PC-3 (cell line): ENCODE measurements around the gene PRSS36. TPM values are rescaled to one million over a fixed set of nuclear protein-coding genes. Genes with fewer than 3 reads are reported as not detected.

Source experiments
- ATAC-seq: fragments of 200-7000 bp; cut with Tn5 transposase; 2 replicates; pipeline ENCODE4 v1.9.1; 2020; ENCODE audit warnings: mild to moderate bottlenecking, moderate library complexity
- BruUV-seq: library from RNA; stranded (reverse); fragments of 400-500 nt; replicated peaks from 2 replicates; lab custom pipeline; 2021; lab: Mats Ljungman, UMichigan
- CTCF ChIA-PET: fragments of 300-600 bp; sonication (Branson Sonifier 250); formaldehyde crosslinking; loops from one replicate; lab custom pipeline; 2022; ENCODE audit warnings: antibody characterized with exemption; lab: Charles Lee
- POLR2A ChIA-PET: fragments of 300-600 bp; sonication (Branson Sonifier 250); formaldehyde crosslinking; loops from one replicate; lab custom pipeline; 2022; ENCODE audit warnings: antibody characterized with exemption; ENCODE audit not compliant: unreplicated experiment; lab: Charles Lee
- DNase-seq: peaks from one replicate; pipeline ENCODE4 v3.0.0-alpha.2; 2015
- H2AFZ ChIP-seq: fragments of 300-600 bp; sonication (generic); 2 replicates; pipeline ENCODE4 v1.6.0; 2016; ENCODE audit warnings: antibody characterized with exemption, low read length
- H3F3A ChIP-seq: fragments of 300-600 bp; sonication (generic); one replicate; pipeline ENCODE4 v1.6.0; 2017; ENCODE audit warnings: antibody characterized with exemption, low read length, control low read depth, mild to moderate bottlenecking; ENCODE audit not compliant: unreplicated experiment
- H3K27ac ChIP-seq: fragments of 300-600 bp; sonication (generic); 2 replicates; pipeline ENCODE4 v1.5.1; 2016; ENCODE audit warnings: mild to moderate bottlenecking, low read length
- H3K27me3 ChIP-seq: fragments of 300-600 bp; sonication (generic); 2 replicates; pipeline ENCODE4 v1.6.1; 2016; ENCODE audit warnings: low read length, mixed read lengths
- H3K36me3 ChIP-seq: fragments of 300-600 bp; sonication (generic); 2 replicates; pipeline ENCODE4 v1.6.1; 2016; ENCODE audit warnings: low read depth, mixed run types, low read length, mixed read lengths
- H3K4me1 ChIP-seq: fragments of 300-600 bp; sonication (generic); 2 replicates; pipeline ENCODE4 v1.5.1; 2016; ENCODE audit warnings: low read length; ENCODE audit not compliant: insufficient read depth
- H3K4me2 ChIP-seq: fragments of 300-600 bp; sonication (generic); 2 replicates; pipeline ENCODE4 v1.6.0; 2016; ENCODE audit warnings: low read length
- H3K4me3 ChIP-seq: fragments of 300-600 bp; sonication (generic); 2 replicates; pipeline ENCODE4 v1.5.1; 2016; ENCODE audit warnings: mild to moderate bottlenecking, low read length, mixed read lengths
- H3K79me2 ChIP-seq: fragments of 300-600 bp; sonication (generic); 2 replicates; pipeline ENCODE4 v1.6.1; 2017; ENCODE audit warnings: low read length, mixed read lengths
- H3K9ac ChIP-seq: fragments of 300-600 bp; sonication (generic); 2 replicates; pipeline ENCODE4 v1.6.0; 2016; ENCODE audit warnings: mild to moderate bottlenecking, low read length
- H3K9me2 ChIP-seq: fragments of 300-600 bp; sonication (generic); replicated peaks from 2 replicates; pipeline ENCODE4 v1.6.1; 2016; ENCODE audit warnings: mixed run types, low read length, mixed read lengths
- H3K9me3 ChIP-seq: fragments of 300-600 bp; sonication (generic); 2 replicates; pipeline ENCODE4 v1.6.1; 2016; ENCODE audit warnings: low read length, mixed read lengths
- H4K20me1 ChIP-seq: fragments of 300-600 bp; sonication (generic); 2 replicates; pipeline ENCODE4 v1.6.1; 2016; ENCODE audit warnings: low read length, mixed read lengths
- EZH2 ChIP-seq: fragments of 300-600 bp; sonication (generic); IDR thresholded peaks from one replicate; pipeline ENCODE4 v1.6.1; 2017; ENCODE audit warnings: antibody characterized with exemption, mild to moderate bottlenecking, low read length; ENCODE audit not compliant: unreplicated experiment
- EZH2phosphoT487 ChIP-seq: fragments of 300-600 bp; sonication (generic); IDR thresholded peaks from 2 replicates; pipeline ENCODE4 v1.6.1; 2018; ENCODE audit warnings: mild to moderate bottlenecking, antibody characterized with exemption, low read length, borderline replicate concordance
- intact Hi-C: fragments of 100-400 bp; cut with micrococcal nuclease; formaldehyde crosslinking; loops from 2 replicates; pipeline ENCODE4 v1.9.0; 2023
- total RNA-seq: library from RNA; depleted of rRNA; stranded (reverse); fragments of >200 nt; gene quantifications from 2 replicates; pipeline ENCODE4 v1.2.3, GENCODE V29; 2014
- TF ChIP-seq, protein P1 (sequence below): fragments of 300-600 bp; sonication (generic); conservative IDR thresholded peaks from 2 replicates; pipeline ENCODE4 v1.5.1; 2017; ENCODE audit warnings: antibody characterized with exemption, low read depth, mild to moderate bottlenecking, low read length

The PRSS36 gene
- total RNA-seq, 1 experiment from 2014 or later, result 0.51 TPM

DNA sequence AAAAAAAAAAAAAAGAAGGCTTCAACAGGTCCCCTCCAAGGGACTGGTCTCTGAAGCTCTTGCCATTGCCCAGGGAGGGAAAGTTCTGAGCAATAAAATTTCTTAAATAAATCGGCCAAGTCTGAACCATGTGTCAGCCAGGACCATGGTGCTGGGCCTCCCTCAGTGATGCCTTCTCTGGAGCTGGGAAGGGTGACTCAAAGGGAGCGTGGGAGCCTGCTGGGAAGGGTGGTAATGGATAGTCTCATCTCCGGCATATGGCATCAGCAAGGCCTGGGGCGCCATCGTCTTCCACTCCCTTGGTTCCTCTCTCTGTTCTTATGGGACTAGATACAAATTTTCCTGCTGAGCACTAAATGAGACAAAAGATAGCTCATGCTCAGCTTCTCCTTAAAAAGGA lies 57.5 kb downstream of the PRSS36 start:
- no peak overlapping the region for H3K9ac ChIP-seq
- no peaks in the 10 kb centered on the region for H3K9me2 ChIP-seq
- BruUV-seq, result no TSS peak
- no peaks in the 10 kb centered on the region for H3K9me3 ChIP-seq
- H3K4me2 ChIP-seq, result no peak overlapping the region
- H3K27me3 ChIP-seq, result no peaks in the 10 kb centered on the region
- peaks cover 3% of the 10 kb centered on the region; the same call in 1 of the 2 replicates for H3K36me3 ChIP-seq
- peaks cover 7% of the 10 kb centered on the region; the same call in 1 of the 2 replicates for H3K4me1 ChIP-seq
- no peak overlapping the region for H3K4me3 ChIP-seq
- intact Hi-C loops, result loop anchor here (5.0 kb wide), 1 partner anchor 775 kb away; no protein-coding TSS in a partner anchor
- TF ChIP-seq EZH2 (no peak), EZH2phosphoT487 (no peak)
- TF ChIP-seq, protein P1, sequence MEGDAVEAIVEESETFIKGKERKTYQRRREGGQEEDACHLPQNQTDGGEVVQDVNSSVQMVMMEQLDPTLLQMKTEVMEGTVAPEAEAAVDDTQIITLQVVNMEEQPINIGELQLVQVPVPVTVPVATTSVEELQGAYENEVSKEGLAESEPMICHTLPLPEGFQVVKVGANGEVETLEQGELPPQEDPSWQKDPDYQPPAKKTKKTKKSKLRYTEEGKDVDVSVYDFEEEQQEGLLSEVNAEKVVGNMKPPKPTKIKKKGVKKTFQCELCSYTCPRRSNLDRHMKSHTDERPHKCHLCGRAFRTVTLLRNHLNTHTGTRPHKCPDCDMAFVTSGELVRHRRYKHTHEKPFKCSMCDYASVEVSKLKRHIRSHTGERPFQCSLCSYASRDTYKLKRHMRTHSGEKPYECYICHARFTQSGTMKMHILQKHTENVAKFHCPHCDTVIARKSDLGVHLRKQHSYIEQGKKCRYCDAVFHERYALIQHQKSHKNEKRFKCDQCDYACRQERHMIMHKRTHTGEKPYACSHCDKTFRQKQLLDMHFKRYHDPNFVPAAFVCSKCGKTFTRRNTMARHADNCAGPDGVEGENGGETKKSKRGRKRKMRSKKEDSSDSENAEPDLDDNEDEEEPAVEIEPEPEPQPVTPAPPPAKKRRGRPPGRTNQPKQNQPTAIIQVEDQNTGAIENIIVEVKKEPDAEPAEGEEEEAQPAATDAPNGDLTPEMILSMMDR, result no peak
- H3K27ac ChIP-seq, result no peak overlapping the region
- ChIA-PET POLR2A (no interaction called here), CTCF (interaction anchor here (0.7 kb wide), 1 partner anchor 107 kb away, joined by 4 read pairs; the partner anchor contains the start of gene HSD3B7)
- peaks cover 23% of the 10 kb centered on the region for H3K79me2 ChIP-seq
- H4K20me1 ChIP-seq, result peaks cover 5% of the 10 kb centered on the region; the same call in 1 of the 2 replicates
- ATAC-seq (no peak), DNase-seq (no peak)
- no peaks in the 10 kb centered on the region for H3F3A ChIP-seq
- no peak overlapping the region for H2AFZ ChIP-seq

DNA sequence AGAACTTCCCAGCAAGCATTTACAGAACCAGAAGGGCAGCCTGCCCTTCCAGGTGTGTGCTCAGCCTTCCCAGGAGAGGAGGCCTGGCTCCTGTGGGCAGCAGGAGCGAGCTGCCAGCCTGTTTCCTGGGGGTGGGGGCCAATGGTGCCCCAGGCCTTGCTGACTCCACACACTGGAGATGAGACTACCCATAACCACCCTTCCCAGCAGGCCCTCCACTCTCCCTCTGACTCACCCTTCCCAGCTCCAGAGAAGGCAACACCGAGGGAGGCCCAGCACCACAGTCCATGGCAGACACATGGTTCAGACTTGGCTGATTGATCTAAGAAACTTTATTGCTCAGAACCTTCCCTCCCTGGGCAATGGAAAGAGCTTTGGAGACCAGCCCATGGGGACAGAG lies 59.3 kb downstream of the PRSS36 start:
- TF ChIP-seq EZH2phosphoT487, result no peak
- TF ChIP-seq, protein P1, result no peak
- no peak for TF ChIP-seq EZH2
- H3K9ac ChIP-seq, result no peak overlapping the region
- POLR2A ChIA-PET, result no interaction called here
- no peak for DNase-seq
- H3K4me3 ChIP-seq, result no peak overlapping the region
- no peak overlapping the region for H2AFZ ChIP-seq
- H3K9me2 ChIP-seq, result no peaks in the 10 kb centered on the region
- H3K36me3 ChIP-seq, result peaks cover 3% of the 10 kb centered on the region; the same call in 1 of the 2 replicates
- peaks cover 23% of the 10 kb centered on the region for H3K79me2 ChIP-seq
- H3K4me1 ChIP-seq, result peaks cover 7% of the 10 kb centered on the region; the same call in 1 of the 2 replicates
- H3K9me3 ChIP-seq, result no peaks in the 10 kb centered on the region
- no peaks in the 10 kb centered on the region for H3F3A ChIP-seq
- ATAC-seq, result no peak
- intact Hi-C loops, result loop anchor here (5.0 kb wide), 1 partner anchor 777 kb away; no protein-coding TSS in a partner anchor
- no peak overlapping the region for H3K4me2 ChIP-seq
- no TSS peak for BruUV-seq
- no peak overlapping the region for H3K27ac ChIP-seq
- peaks cover 5% of the 10 kb centered on the region; the same call in 1 of the 2 replicates for H4K20me1 ChIP-seq
- CTCF ChIA-PET, result no interaction called here
- H3K27me3 ChIP-seq, result no peaks in the 10 kb centered on the region

DNA sequence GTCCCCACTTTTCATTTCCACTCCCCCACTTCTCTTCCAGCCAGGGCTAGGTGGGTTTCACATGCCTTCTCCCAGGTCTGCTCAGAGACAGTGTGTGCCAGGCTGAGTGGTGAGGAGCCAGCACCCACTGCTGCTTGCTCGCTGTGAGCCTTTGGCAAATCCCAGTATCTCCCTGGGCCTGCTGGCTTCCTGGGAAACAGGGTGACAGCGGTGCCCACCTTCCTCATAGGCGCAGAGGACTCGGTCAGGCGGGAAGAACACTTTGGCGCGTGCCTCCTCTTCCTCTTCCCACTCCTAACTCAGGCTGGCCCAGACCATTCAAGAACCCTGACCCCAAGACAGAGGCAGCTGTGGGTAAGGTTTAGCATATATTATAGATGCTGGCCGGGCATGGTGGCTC lies 60.7 kb downstream of the PRSS36 start:
- no peak for DNase-seq
- Histone ChIP-seq H3F3A (no peaks in the 10 kb centered on the region), H3K36me3 (peaks cover 3% of the 10 kb centered on the region; the same call in 1 of the 2 replicates), H3K9me2 (no peaks in the 10 kb centered on the region), H4K20me1 (peaks cover 5% of the 10 kb centered on the region; the same call in 1 of the 2 replicates), H3K4me1 (peaks cover 7% of the 10 kb centered on the region; the same call in 1 of the 2 replicates), H3K79me2 (peaks cover 20% of the 10 kb centered on the region), H3K4me3 (no peak overlapping the region), H2AFZ (no peak overlapping the region), H3K9ac (no peak overlapping the region), H3K4me2 (no peak overlapping the region), H3K9me3 (no peaks in the 10 kb centered on the region), H3K27me3 (no peaks in the 10 kb centered on the region), H3K27ac (no peak overlapping the region)
- no peak for ATAC-seq
- TF ChIP-seq, protein P1, result no peak
- TF ChIP-seq EZH2phosphoT487 (no peak), EZH2 (no peak)
- intact Hi-C loops, result no loop called here
- ChIA-PET CTCF (no interaction called here), POLR2A (no interaction called here)
- BruUV-seq, result no TSS peak
